HepG2 (cell line): Measurements from ENCODE around the gene GCLM. TPM values are rescaled to one million over a fixed set of nuclear protein-coding genes. Genes with fewer than 3 reads are reported as not detected.

Source experiments
- FLYWCH1 ChIP-seq: sonication (generic); formaldehyde crosslinking; IDR thresholded peaks from 2 replicates; pipeline ENCODE4 v1.8.1; 2023; ENCODE audit warnings: mild to moderate bottlenecking, missing genetic modification reagents
- FOXP1 ChIP-seq, 2 experiments: fragments of 450-650 bp in 1 of 2; IDR thresholded peaks; 2 replicates each; pipeline ENCODE4 v1.6.1; 2017 to 2018; ENCODE audit warnings: antibody characterized with exemption in 1 of 2
- POGZ ChIP-seq: sonication (generic); formaldehyde crosslinking; IDR thresholded peaks from 2 replicates; pipeline ENCODE4 v1.4.0; 2020; ENCODE audit warnings: mild to moderate bottlenecking, missing genetic modification reagents
- SSRP1 ChIP-seq: IDR thresholded peaks from 2 replicates; pipeline ENCODE4 v1.6.1; 2016; ENCODE audit warnings: control low read depth
- TBX3 ChIP-seq: fragments of 450-650 bp; IDR thresholded peaks from 2 replicates; pipeline ENCODE4 v1.6.1; 2017; ENCODE audit warnings: antibody characterized with exemption, mild to moderate bottlenecking, inconsistent platforms, borderline replicate concordance
- ZNF121 ChIP-seq: sonication (generic); formaldehyde crosslinking; IDR thresholded peaks from 2 replicates; pipeline ENCODE4 v1.5.0; 2020; ENCODE audit warnings: mild to moderate bottlenecking, missing genetic modification reagents
- ZNF484 ChIP-seq: sonication (generic); formaldehyde crosslinking; IDR thresholded peaks from 2 replicates; pipeline ENCODE4 v1.5.1; 2020; ENCODE audit warnings: mild to moderate bottlenecking, low read depth, missing genetic modification reagents, borderline replicate concordance
- ZNF570 ChIP-seq: sonication (generic); formaldehyde crosslinking; IDR thresholded peaks from 2 replicates; pipeline ENCODE4 v1.4.0; 2020; ENCODE audit warnings: mild to moderate bottlenecking, missing genetic modification reagents, borderline replicate concordance
- ZNF775 ChIP-seq: sonication (generic); formaldehyde crosslinking; IDR thresholded peaks from 2 replicates; pipeline ENCODE4 v1.4.0; 2020; ENCODE audit warnings: missing genetic modification reagents, mild to moderate bottlenecking, moderate library complexity, borderline replicate concordance
- polyA plus RNA-seq, 8 experiments: library from polyadenylated mRNA; depleted of rRNA in 3 of 8; stranded (reverse) in 7 of 8; unstranded in 1 of 8; fragments of >200 nt; fragmentation: Illumina TruSeq in 4 of 8; extraction: Trizol in 4 of 8; gene quantifications; 2 replicates each; pipeline versions ENCODE4 v1.2.1 to v1.2.3, GENCODE V29; 2011 to 2016; ENCODE audit warnings: low read depth in 4 of 8, missing spikeins in 1 of 8, mixed read lengths in 1 of 8; ENCODE audit not compliant: insufficient read depth in 1 of 8
- total RNA-seq, 5 experiments: library from RNA; depleted of rRNA; stranded (reverse); fragments of >200 nt; fragmentation: Illumina TruSeq; extraction: Trizol; gene quantifications; 2 replicates each; pipeline ENCODE4 v1.2.3, GENCODE V29; 2016; ENCODE audit warnings: low read depth in 1 of 5
- TF ChIP-seq, protein P1 (sequence below): sonication (generic); formaldehyde crosslinking; IDR thresholded peaks from 2 replicates; pipeline ENCODE4 v1.4.0; 2020; ENCODE audit warnings: mild to moderate bottlenecking, missing genetic modification reagents
- TF ChIP-seq, protein P2 (sequence below): sonication (generic); formaldehyde crosslinking; IDR thresholded peaks from 2 replicates; pipeline ENCODE4 v1.4.0; 2020; ENCODE audit warnings: missing genetic modification reagents, borderline replicate concordance
- TF ChIP-seq, protein P3 (sequence below): IDR thresholded peaks from 2 replicates; pipeline ENCODE4 v1.6.1; 2016; ENCODE audit warnings: low read depth, missing genetic modification reagents, missing compliant biosample characterization
- TF ChIP-seq, protein P4 (sequence below): sonication (generic); formaldehyde crosslinking; IDR thresholded peaks from 2 replicates; pipeline ENCODE4 v1.8.1; 2023; ENCODE audit warnings: mild to moderate bottlenecking, missing genetic modification reagents, borderline replicate concordance

GCLM gene
- total and polyA plus RNA-seq, 2 of the 13 experiments (the other 11 are each of a cell fraction or from before 2014, with no cell fraction given), result 8.7 to 29.9 TPM

DNA sequence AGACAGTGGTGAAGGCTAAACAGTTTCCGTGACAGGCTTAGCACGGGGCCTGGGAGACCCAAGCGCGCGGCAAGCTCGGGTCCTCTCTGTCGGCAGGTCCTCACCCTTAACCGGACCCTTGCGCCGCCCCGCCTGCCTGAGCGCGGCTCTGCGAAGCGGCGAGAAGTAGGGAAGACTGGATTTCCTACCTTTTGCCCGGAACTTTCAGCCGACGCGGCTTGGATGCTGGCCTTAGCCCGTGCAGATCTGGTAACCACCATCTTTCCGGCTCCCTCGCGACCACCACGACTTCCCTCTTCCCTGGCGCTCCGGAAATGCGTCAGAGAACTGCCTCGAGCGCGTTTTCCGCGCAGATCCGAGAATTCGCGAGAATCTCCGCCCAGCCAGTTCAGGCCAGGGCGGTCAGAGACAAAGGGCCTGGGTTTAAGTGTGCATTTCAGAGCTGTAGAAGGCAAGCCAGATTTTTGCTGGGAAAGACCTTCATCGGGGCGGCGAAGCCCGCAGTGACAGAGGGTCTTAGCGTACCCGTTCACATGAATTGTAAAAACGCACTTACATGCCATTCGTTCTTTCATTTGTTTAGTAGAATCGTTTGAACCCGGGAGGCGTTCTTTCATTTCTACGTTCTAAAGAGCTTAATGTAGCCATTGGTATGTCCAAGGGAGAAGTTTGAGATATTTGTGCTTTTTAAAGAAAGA is 30.2 kb downstream of the GCLM start, which contains the start of gene DNTTIP2 (continued):
- TF ChIP-seq ZNF775 (CRISPR knock-in tag) (peak; percentile 66; the same call in 1 of the 2 replicates), FLYWCH1 (CRISPR knock-in tag) (no peak), POGZ (peak; percentile 98), ZNF570 (CRISPR knock-in tag) (no peak), FOXP1 (IDR thresholded peaks at IDR 0.05) (no peak), FOXP1 (CRISPR knock-in tag; IDR thresholded peaks at IDR 0.05) (no peak), ZNF484 (CRISPR knock-in tag) (no peak), ZNF121 (CRISPR knock-in tag) (no peak), SSRP1 (CRISPR knock-in tag) (no peak), TBX3 (peak; percentile 15; the same call in 1 of the 2 replicates)
- TF ChIP-seq, protein P1, sequence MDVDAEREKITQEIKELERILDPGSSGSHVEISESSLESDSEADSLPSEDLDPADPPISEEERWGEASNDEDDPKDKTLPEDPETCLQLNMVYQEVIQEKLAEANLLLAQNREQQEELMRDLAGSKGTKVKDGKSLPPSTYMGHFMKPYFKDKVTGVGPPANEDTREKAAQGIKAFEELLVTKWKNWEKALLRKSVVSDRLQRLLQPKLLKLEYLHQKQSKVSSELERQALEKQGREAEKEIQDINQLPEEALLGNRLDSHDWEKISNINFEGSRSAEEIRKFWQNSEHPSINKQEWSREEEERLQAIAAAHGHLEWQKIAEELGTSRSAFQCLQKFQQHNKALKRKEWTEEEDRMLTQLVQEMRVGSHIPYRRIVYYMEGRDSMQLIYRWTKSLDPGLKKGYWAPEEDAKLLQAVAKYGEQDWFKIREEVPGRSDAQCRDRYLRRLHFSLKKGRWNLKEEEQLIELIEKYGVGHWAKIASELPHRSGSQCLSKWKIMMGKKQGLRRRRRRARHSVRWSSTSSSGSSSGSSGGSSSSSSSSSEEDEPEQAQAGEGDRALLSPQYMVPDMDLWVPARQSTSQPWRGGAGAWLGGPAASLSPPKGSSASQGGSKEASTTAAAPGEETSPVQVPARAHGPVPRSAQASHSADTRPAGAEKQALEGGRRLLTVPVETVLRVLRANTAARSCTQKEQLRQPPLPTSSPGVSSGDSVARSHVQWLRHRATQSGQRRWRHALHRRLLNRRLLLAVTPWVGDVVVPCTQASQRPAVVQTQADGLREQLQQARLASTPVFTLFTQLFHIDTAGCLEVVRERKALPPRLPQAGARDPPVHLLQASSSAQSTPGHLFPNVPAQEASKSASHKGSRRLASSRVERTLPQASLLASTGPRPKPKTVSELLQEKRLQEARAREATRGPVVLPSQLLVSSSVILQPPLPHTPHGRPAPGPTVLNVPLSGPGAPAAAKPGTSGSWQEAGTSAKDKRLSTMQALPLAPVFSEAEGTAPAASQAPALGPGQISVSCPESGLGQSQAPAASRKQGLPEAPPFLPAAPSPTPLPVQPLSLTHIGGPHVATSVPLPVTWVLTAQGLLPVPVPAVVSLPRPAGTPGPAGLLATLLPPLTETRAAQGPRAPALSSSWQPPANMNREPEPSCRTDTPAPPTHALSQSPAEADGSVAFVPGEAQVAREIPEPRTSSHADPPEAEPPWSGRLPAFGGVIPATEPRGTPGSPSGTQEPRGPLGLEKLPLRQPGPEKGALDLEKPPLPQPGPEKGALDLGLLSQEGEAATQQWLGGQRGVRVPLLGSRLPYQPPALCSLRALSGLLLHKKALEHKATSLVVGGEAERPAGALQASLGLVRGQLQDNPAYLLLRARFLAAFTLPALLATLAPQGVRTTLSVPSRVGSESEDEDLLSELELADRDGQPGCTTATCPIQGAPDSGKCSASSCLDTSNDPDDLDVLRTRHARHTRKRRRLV (CRISPR knock-in tag), result 0 out of 2 replicates have a peak, but pooled peaks have one; percentile 13
- TF ChIP-seq, protein P2, sequence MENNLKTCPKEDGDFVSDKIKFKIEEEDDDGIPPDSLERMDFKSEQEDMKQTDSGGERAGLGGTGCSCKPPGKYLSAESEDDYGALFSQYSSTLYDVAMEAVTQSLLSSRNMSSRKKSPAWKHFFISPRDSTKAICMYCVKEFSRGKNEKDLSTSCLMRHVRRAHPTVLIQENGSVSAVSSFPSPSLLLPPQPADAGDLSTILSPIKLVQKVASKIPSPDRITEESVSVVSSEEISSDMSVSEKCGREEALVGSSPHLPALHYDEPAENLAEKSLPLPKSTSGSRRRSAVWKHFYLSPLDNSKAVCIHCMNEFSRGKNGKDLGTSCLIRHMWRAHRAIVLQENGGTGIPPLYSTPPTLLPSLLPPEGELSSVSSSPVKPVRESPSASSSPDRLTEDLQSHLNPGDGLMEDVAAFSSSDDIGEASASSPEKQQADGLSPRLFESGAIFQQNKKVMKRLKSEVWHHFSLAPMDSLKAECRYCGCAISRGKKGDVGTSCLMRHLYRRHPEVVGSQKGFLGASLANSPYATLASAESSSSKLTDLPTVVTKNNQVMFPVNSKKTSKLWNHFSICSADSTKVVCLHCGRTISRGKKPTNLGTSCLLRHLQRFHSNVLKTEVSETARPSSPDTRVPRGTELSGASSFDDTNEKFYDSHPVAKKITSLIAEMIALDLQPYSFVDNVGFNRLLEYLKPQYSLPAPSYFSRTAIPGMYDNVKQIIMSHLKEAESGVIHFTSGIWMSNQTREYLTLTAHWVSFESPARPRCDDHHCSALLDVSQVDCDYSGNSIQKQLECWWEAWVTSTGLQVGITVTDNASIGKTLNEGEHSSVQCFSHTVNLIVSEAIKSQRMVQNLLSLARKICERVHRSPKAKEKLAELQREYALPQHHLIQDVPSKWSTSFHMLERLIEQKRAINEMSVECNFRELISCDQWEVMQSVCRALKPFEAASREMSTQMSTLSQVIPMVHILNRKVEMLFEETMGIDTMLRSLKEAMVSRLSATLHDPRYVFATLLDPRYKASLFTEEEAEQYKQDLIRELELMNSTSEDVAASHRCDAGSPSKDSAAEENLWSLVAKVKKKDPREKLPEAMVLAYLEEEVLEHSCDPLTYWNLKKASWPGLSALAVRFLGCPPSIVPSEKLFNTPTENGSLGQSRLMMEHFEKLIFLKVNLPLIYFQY (CRISPR knock-in tag), result no peak; the same call in 1 of the 2 replicates
- TF ChIP-seq, protein P3, sequence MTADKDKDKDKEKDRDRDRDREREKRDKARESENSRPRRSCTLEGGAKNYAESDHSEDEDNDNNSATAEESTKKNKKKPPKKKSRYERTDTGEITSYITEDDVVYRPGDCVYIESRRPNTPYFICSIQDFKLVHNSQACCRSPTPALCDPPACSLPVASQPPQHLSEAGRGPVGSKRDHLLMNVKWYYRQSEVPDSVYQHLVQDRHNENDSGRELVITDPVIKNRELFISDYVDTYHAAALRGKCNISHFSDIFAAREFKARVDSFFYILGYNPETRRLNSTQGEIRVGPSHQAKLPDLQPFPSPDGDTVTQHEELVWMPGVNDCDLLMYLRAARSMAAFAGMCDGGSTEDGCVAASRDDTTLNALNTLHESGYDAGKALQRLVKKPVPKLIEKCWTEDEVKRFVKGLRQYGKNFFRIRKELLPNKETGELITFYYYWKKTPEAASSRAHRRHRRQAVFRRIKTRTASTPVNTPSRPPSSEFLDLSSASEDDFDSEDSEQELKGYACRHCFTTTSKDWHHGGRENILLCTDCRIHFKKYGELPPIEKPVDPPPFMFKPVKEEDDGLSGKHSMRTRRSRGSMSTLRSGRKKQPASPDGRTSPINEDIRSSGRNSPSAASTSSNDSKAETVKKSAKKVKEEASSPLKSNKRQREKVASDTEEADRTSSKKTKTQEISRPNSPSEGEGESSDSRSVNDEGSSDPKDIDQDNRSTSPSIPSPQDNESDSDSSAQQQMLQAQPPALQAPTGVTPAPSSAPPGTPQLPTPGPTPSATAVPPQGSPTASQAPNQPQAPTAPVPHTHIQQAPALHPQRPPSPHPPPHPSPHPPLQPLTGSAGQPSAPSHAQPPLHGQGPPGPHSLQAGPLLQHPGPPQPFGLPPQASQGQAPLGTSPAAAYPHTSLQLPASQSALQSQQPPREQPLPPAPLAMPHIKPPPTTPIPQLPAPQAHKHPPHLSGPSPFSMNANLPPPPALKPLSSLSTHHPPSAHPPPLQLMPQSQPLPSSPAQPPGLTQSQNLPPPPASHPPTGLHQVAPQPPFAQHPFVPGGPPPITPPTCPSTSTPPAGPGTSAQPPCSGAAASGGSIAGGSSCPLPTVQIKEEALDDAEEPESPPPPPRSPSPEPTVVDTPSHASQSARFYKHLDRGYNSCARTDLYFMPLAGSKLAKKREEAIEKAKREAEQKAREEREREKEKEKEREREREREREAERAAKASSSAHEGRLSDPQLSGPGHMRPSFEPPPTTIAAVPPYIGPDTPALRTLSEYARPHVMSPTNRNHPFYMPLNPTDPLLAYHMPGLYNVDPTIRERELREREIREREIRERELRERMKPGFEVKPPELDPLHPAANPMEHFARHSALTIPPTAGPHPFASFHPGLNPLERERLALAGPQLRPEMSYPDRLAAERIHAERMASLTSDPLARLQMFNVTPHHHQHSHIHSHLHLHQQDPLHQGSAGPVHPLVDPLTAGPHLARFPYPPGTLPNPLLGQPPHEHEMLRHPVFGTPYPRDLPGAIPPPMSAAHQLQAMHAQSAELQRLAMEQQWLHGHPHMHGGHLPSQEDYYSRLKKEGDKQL (CRISPR knock-in tag), result peak; percentile 21; the same call in 1 of the 2 replicates
- TF ChIP-seq, protein P4, sequence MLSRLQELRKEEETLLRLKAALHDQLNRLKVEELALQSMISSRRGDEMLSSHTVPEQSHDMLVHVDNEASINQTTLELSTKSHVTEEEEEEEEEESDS (CRISPR knock-in tag), result no peak
